ENCODE data around the gene RYR3.
"Not testable (repeated sequence)": the region's sequence is repeated elsewhere in the genome, so short reads cannot be mapped to it uniquely, and the experiment has no call there.

The RYR3 gene

GRCh38 chr15:33768670-33769190 lies 458.0 kb downstream of the RYR3 start:
- DNase-seq (ENCODE audit: low read depth) = no peak

- no peak for DNase-seq (ENCODE audit: low read depth)
Measured at GRCh38 chr15:33773969-33774368, 463.2 kb downstream of the RYR3 start.

GRCh38 chr15:33778852-33779251 lies 468.1 kb downstream of the RYR3 start:
- DNase-seq (ENCODE audit: low read depth) = no peak

GRCh38 chr15:33780011-33780768 lies 469.4 kb downstream of the RYR3 start:
- DNase-seq (ENCODE audit: low read depth) = no peak

GRCh38 chr15:33782966-33783365 lies 472.2 kb downstream of the RYR3 start:
- no peak for DNase-seq (ENCODE audit: low read depth)

- no peak for DNase-seq (ENCODE audit: low read depth)
Measured at GRCh38 chr15:33785366-33785765, 474.6 kb downstream of the RYR3 start.

GRCh38 chr15:33788906-33789540 lies 478.3 kb downstream of the RYR3 start:
- DNase-seq (ENCODE audit: low read depth) = no peak

- no peak for DNase-seq (ENCODE audit: low read depth)
Measured at GRCh38 chr15:33794453-33794852, 483.7 kb downstream of the RYR3 start.

- no peak for DNase-seq (ENCODE audit: low read depth)
Measured at GRCh38 chr15:33795070-33795469, 484.3 kb downstream of the RYR3 start.

GRCh38 chr15:33797651-33798050 lies 486.9 kb downstream of the RYR3 start:
- no peak for DNase-seq (ENCODE audit: low read depth)

GRCh38 chr15:33801954-33802353 lies 491.2 kb downstream of the RYR3 start:
- DNase-seq (ENCODE audit: low read depth) = no peak

- DNase-seq (ENCODE audit: low read depth) = no peak
Measured at GRCh38 chr15:33807665-33808064, 496.9 kb downstream of the RYR3 start.

GRCh38 chr15:33808720-33809457 lies 498.1 kb downstream of the RYR3 start:
- no peak for DNase-seq (ENCODE audit: low read depth)

- DNase-seq (ENCODE audit: low read depth) = no peak
Measured at GRCh38 chr15:33810073-33810595, 499.4 kb downstream of the RYR3 start.

- no peak for DNase-seq (ENCODE audit: low read depth)
Measured at GRCh38 chr15:33810806-33811205, 500.0 kb downstream of the RYR3 start.

- DNase-seq (ENCODE audit: low read depth) = no peak
Measured at GRCh38 chr15:33813891-33814290, 503.1 kb downstream of the RYR3 start.

- DNase-seq (ENCODE audit: low read depth) = not testable (repeated sequence)
Measured at GRCh38 chr15:33819499-33819898, 508.7 kb downstream of the RYR3 start.

- no peak for DNase-seq (ENCODE audit: low read depth)
Measured at GRCh38 chr15:33822479-33822878, 511.7 kb downstream of the RYR3 start.

GRCh38 chr15:33823119-33823518 lies 512.4 kb downstream of the RYR3 start:
- no peak for DNase-seq (ENCODE audit: low read depth)

- no peak for DNase-seq (ENCODE audit: low read depth)
Measured at GRCh38 chr15:33825453-33825852, 514.7 kb downstream of the RYR3 start.

- DNase-seq (ENCODE audit: low read depth) = no peak
Measured at GRCh38 chr15:33826201-33826600, 515.4 kb downstream of the RYR3 start.

- DNase-seq (ENCODE audit: low read depth) = no peak
Measured at GRCh38 chr15:33830351-33830750, 519.6 kb downstream of the RYR3 start.

- DNase-seq (ENCODE audit: low read depth) = no peak
Measured at GRCh38 chr15:33831646-33832045, 520.9 kb downstream of the RYR3 start.

Measured in activated T-helper 9 cell treated with anti-CD3 and anti-CD28 coated beads, Interleukin-2, amount 50 U/mL, for 16 hours (primary cell).